ENCODE data around the gene HPCAL1. TPM values are rescaled to one million over a fixed set of nuclear protein-coding genes. Genes with fewer than 3 reads are reported as not detected.
"Not testable (repeated sequence)": the region's sequence is repeated elsewhere in the genome, so short reads cannot be mapped to it uniquely, and the experiment has no call there.

Gene HPCAL1
- total RNA-seq, 1 experiment from 2014 or later = 273 TPM

DNA sequence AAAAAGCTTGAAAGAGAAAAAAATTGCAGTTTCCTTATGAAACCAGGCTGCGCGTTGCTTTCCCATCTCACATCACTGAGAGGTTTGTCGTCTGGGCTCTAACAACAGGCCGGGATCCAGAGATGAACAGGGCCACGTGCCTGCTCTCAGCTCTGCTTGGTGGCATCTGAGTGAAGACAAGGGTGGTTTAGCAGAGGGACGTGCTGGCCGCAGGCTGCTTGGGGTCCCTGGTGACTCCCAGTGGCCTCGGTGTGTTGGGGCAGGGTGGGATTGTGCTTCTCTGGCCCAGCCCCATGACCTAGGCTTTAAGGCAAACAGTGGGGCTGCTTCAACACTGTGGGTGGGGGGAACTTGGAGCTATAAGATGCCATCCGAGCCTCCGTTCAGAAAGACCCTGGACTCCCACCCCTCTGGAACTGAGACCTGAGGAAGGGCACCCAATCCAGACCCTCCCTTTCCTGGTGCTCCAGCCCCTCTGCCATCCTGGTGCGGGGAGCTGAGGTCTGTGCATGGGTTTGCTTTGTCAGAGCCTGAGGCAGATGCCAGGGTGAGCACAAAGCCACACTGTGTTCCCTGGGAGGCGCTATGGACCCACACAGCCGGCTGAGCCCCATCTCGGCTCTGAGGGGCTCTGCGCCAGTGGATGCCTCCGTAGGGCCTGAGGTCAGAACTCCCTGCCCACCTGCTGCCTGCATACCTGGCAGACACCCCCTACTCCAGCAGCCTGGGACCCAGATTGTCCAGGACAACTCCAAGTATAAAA is 18.4 kb upstream of the HPCAL1 start:
- peak; percentile 42 for DNase-seq (ENCODE audit: low read depth)

- DNase-seq (ENCODE audit: low read depth) = no peak
Measured at GRCh38 chr2:10285191-10285555, 17.5 kb upstream of the HPCAL1 start.

DNA sequence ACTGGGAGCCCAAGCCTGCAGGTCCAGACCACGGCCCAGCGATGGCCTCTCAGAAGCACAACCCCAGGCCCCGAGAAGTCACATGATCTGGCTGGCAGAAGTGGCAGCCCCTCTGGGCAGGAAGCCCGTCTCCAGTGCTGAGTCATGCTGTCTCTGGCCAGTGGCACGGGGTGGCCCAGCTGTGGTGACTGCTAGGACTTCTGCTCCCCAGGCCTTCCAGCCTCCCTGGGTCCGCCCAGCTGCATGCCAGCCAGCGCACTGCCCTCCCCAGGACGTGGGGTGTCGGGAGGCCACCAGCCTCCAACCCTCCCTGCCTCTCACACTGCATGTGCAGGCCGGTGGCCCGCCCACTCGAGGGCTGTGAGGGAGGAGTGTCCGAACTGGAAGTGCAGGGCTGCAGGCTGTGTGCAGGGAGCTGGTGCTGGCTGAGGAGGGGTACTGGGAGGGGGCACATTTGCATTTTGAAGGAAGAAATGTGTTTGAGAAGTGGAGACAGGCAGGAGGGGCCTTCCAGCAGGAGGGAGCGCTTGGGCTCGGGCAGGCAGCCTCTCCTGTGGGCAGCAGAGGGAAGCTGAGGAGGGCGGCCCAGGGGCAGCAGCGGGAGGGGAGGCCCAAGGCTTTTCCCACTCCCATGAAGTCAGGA is 17.0 kb upstream of the HPCAL1 start:
- DNase-seq (ENCODE audit: low read depth) = peak; percentile 97

DNA sequence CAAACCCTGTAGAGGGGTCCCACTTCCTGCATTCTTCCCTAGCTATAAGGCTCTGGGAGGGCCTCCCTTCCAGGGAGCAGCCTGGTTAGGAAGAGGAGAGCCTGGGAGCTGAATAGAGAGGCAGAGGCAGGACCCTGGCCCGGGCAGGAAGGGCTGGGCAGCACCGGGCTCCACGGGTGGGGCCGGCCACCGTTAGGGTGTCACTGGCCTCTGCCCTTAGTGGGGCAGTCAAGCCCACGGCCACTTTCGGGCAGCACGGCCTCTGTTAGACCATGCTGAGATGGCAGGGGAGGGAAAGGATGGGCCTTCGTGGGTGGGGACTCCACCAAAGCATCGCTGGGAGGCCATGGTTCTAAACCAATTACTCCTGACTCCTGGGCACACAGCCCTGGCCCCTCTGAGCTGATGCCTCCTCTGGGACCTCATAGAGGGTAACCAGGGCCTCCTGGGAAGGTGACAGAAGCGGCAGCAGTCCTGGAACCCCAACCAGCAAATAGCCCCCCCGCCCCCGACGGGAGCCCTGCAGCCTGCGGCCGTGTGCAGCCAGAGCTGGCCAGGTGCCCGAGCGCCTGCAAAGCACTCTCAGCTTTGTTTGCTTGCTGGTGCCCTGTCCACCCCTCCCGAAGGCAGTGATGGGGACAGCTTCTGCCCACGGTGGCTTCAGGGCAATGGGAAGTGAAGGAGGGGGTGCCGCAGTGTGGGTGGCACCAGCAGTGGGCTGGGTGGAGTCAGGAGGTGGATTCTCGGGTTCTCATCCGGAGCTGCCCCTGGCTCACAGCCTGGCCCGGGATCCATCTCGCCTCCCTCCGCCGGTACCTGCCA is 16.3 kb upstream of the HPCAL1 start:
- DNase-seq (ENCODE audit: low read depth) = no peak

DNA sequence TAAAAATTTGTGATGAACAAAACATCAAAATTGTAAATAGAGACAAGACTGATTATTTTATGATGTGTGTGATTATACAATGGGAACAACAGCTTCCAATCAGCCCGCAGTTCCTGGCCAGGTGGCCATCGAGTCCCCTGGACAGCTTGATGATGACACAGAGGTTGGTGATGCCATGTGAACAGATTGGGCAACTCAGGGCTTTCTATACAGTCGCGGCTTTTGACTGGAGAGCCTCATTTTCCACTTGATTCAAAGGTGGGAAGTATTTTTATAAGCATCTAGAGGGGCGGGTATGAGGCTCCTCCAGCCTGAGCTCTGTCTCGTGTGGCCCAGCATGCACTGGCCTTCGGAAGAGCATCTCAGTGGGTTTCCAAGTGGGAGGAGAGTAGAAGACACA is 14.9 kb upstream of the HPCAL1 start:
- DNase-seq (ENCODE audit: low read depth) = no peak

- no peak for DNase-seq (ENCODE audit: low read depth)
Measured at GRCh38 chr2:10288606-10289005, 14.1 kb upstream of the HPCAL1 start.

- DNase-seq (ENCODE audit: low read depth) = no peak
Measured at GRCh38 chr2:10289352-10289751, 13.4 kb upstream of the HPCAL1 start.

DNA sequence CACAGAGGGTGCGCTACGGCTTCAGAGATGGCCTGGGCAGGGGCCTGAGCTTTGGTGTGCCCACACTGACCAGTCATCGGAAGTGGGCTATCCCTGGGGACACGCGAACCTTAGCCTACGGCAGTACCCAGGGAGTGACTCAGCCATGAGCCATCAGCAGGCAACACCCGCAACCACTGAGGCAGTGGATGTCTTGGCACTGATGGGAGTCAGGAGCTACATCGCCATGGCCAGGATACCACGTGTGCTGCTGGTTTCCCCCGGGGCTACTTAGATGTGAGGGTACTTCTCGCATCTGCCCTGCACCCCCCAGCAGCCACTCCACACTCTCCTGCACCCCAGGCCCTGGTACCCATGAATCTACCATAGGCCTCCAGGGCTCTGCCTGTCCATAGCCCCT is 12.8 kb upstream of the HPCAL1 start:
- peak; percentile 99 for DNase-seq (ENCODE audit: low read depth)

DNA sequence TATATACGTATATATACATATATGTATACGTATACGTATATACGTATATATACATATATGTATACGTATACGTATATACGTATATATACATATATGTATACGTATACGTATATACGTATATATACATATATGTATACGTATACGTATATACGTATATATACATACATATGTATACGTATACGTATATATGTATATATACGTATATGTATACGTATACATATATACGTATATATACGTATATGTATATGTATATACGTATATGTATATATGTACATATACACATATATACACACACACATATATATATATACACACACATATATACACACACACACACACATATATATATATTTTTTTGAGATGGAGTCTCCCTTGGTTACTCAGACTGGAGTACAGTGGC is 11.3 kb upstream of the HPCAL1 start:
- not testable (repeated sequence) for DNase-seq (ENCODE audit: low read depth)

DNA sequence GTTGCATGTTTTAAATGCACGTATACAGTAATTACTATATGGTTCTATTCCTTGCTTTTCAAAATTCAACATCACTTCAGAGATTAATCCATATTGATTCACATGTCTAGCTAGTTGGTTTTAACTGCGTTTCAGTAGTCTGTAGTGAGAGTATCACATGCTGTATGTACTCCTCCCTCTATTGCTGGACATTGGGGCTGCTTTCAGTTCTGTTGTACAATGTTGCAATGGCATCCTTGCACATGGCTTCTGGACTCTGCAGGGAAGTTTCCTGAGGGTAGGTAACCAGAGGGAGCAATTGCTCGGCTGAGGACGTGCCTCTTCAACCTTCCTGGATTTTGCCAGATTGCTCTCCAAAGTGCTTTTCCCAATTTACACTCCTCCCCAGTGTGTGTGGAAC is 10.7 kb upstream of the HPCAL1 start:
- DNase-seq (ENCODE audit: low read depth) = no peak

- DNase-seq (ENCODE audit: low read depth) = no peak
Measured at GRCh38 chr2:10293603-10294002, 9.1 kb upstream of the HPCAL1 start.

- DNase-seq (ENCODE audit: low read depth) = no peak
Measured at GRCh38 chr2:10294077-10294476, 8.6 kb upstream of the HPCAL1 start.

DNA sequence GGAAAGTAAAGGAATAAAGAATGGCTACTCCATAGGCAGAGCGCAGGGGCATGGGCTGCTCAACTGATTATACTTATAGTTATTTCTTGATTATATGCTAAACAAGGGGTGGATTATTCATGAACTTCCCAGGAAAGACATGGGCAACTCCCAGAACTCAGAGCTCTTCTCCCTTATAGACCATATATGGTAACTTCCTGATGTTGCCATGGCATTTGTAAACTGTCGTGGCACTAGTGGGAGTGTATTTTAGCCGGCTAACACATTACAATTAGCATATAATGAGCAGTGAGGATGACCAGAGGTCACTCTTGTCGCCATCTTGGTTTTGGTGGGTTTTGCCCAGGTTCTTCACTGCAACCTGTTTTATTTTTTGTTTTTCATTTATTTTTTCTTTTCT is 7.1 kb upstream of the HPCAL1 start:
- DNase-seq (ENCODE audit: low read depth) = peak; percentile 67

- DNase-seq (ENCODE audit: low read depth) = no peak
Measured at GRCh38 chr2:10296142-10296541, 6.6 kb upstream of the HPCAL1 start.

GRCh38 chr2:10297191-10297830 is 5.4 kb upstream of the HPCAL1 start:
- DNase-seq (ENCODE audit: low read depth) = peak; percentile 45

GRCh38 chr2:10297959-10298531 is 4.7 kb upstream of the HPCAL1 start:
- peak; percentile 100 for DNase-seq (ENCODE audit: low read depth)

DNA sequence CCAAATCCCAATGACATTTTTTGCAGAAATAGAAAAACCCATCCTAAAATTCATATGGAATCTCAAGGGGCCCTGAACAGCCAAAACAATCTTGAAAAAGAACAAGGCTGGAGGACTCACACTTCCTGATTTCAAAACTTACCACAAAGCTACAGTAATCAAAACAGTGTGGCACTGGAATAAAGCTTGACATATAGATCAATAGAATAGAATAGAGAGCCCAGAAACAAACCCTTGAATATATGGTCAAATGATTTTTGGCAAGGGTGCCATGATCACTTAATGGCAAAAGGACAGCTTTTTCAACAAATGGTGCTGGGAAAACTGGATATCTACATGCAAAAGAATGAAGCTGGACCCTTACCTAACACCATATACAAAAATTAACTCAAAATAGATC is 3.9 kb upstream of the HPCAL1 start:
- DNase-seq (ENCODE audit: low read depth) = not testable (repeated sequence)

DNA sequence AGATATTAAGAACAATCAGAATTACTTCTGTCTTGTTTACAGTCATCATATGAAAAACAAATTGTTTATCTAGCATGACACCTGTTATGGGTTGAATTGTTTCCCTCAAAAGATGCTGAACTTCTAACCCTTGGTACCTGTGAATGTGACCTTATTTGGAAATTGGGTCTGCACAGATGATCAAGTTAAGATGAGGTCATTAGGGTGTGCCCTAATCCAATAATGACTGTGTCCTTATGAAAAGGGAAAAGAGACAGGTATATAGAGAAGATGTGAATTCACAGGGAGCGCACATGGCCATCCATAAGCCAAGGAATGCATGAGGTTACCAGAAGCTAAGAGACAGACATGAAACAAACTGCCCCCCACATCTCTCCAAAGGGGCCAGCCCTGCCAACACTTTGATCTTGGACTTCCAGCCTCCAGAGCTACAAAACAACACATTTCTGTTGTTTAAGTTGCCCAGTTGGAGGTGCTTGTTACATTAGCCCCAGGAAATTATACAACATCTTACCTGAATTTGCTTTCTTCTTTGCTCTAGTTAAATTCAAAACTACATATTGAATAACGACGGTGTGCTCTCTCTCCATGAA is 2.3 kb upstream of the HPCAL1 start:
- DNase-seq (ENCODE audit: low read depth) = no peak

DNA sequence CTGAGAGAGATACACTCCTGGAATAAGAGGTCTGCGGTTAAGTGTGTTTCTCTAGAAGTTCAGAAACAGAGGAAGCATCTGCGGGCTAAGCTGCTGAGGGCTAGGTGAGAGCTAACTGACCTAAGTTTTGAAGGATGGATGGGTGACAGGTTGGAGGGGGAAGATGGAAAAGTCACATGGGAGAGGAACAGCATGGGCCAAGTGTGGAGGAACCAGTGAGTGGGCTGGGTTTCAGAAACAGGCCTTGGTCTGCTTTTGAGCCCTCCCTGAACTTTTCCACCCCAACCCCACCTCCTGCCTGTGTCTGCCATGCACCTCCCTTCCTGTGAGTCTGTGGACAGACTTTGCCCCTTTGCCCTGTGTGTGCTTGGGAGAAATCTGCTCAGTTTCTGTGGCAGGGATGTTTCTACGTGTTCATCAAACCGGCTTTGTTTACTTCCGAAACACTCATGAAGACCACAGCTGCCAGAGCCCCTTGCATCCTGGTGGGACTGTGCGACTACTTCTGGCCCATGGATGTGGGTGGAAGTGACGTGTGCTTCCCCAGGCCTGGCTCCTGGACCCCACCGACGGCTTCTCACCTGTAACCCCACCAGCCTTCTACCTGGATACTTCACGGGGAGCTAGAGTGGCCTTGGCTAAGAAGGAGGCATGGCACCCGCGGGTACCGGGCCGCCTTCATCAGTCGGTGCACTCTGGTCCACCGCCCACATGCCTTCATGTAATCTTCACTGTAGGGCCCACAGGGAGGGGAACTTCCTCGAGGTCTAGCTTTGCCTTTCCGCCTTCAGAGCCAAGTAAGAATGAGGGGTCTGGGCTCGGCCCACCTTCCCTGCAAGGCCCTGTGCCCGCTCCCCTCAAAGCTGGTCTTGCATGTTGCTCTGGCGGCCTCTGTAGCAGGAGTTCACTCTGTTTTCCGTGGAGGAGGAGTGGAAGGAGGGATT is 1.4 kb upstream of the HPCAL1 start:
- DNase-seq (ENCODE audit: low read depth) = no peak

GRCh38 chr2:10301941-10302478 is 694 bp upstream of the HPCAL1 start:
- no peak for DNase-seq (ENCODE audit: low read depth)

Measured in RPMI7951 (cell line).